ENCODE data around the gene LETM1. TPM values are rescaled to one million over a fixed set of nuclear protein-coding genes. Genes with fewer than 3 reads are reported as not detected.

Gene LETM1
- total RNA-seq, 8 experiments from 2014 or later, result 19.8 to 74.0 (median 30.2) TPM

DNA sequence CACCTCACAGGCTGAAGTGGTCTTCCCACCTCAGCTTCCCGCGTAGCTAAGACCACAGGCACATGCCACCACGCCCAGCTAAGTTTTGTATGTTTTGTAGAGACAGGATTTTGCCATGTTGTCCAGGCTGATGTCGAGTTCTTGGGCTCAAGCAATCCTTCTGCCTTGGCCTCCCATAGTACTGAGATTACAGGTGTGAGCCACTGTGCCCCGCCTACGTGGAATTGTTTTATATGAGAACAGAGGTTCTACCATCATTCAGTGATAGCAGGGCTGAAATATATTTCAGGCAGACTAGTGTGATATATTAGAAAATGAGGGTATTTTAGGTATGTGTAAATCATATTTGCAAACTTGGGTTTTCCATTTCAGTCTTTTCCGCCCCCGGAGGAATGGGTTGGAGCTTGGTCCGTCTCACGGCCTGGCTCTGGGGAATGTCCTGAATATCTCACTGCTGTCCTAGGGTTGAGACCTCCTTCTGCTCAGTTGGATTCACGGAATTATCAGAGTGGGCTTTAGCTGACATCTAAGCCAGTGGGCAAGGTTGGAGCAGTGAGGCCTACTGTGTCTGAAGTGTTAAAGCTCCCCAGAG lies 35.1 kb upstream of the LETM1 start:
- Histone ChIP-seq H3K27ac (no peak overlapping the region), H3K4me3 (no peak overlapping the region), H3K4me1 (replicated peaks in 1 of 2) (no peaks in the 10 kb centered on the region)
- in situ Hi-C loops (cut with MboI; ENCODE audit: low pct_unique_long_range_greater_than_20kb in 2 of 9, low sequenced_read_pairs in 9 of 9, unreplicated experiment in 9 of 9), result no loop called here
- WGBS, 10 experiments, result 96 to 100% (median 100%) methylated on average over 1 to 10 of the region's 11 CpGs; no CpG with 5 or more reads in 1 of the 10 experiments
- no peak for ATAC-seq (replicated peaks in 6 of 8)

DNA sequence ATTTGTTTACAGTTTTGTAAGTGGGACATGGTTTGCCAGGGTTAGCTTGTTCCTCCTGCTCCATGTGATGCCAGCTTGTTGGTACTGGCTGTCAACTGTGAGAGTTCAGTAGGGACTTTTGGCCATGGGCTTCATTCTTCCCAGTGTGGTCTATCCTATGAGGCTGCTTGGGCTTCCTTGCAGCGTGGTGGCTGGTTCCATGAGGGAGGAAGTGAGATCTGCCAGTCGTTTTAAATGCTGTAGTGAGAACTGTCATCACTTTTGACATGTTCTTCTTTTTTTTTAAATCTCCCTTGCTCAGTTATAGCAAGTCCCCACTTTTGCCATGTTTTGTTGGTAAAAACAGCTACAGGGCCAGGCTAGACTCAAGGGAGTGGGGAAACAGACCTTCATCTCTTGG lies 31.1 kb upstream of the LETM1 start:
- no peak overlapping the region for H3K27ac ChIP-seq
- no peaks in the 10 kb centered on the region for H3K4me1 ChIP-seq (replicated peaks in 1 of 2)
- ATAC-seq (replicated peaks in 6 of 8), result no peak
- 58 to 100% (median 70%) methylated on average over 1 to 2 of the region's 2 CpGs; no CpG with 5 or more reads in 2 of the 10 experiments for WGBS, 10 experiments
- in situ Hi-C loops (cut with MboI; ENCODE audit: low pct_unique_long_range_greater_than_20kb in 2 of 9, low sequenced_read_pairs in 9 of 9, unreplicated experiment in 9 of 9), result no loop called here
- H3K4me3 ChIP-seq, result no peak overlapping the region

DNA sequence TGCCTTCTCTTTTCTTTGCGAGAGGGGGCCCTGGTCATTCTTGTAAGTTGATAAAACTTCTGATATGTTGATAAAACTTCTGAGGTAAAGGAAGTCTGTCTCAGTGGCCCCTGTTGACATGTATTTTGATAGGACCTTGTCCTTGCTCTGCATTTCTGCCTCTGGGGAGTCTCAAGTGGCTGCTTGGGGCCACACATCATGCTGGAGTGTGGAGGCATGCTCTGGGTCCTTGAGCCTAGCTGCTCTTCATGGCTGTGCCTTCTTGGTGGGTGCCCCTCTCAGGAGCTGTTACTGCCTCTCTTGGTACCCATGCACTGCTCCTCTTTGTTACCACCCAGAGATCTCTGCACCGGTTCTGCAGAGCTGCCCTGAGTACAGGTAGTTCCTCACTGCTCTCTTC lies 29.5 kb upstream of the LETM1 start:
- 80 to 100% (median 96%) methylated on average over 1 to 2 of the region's 2 CpGs; no CpG with 5 or more reads in 6 of the 10 experiments for WGBS, 10 experiments
- no peak overlapping the region for H3K27ac ChIP-seq
- H3K4me1 ChIP-seq (replicated peaks in 1 of 2), result peaks cover 2% of the 10 kb centered on the region in 2 donors
- no peak for ATAC-seq (replicated peaks in 6 of 8)
- in situ Hi-C loops (cut with MboI; ENCODE audit: low pct_unique_long_range_greater_than_20kb in 2 of 9, low sequenced_read_pairs in 9 of 9, unreplicated experiment in 9 of 9), result no loop called here
- no peak overlapping the region for H3K4me3 ChIP-seq

DNA sequence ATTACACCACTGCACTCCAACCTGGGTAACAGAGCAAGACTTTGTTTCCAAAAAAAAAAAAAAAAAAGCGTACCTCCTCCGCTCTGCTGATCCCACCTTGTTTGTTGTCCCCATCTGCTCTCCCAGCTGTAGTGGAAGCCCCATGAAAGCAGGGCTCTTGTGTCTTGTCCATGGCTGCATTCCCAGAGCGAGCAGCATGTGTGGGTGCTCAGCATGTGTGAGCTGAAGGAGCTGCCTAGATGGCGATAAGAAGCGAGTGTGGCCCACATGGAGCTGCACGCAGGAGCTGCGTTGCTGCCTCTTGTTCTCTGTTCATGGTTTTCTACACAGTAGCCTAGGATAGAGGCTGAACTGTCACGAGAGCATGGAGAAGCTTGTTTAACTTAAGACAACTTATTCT lies 27.6 kb upstream of the LETM1 start:
- no peak overlapping the region for H3K27ac ChIP-seq
- in situ Hi-C loops (cut with MboI; ENCODE audit: low pct_unique_long_range_greater_than_20kb in 2 of 9, low sequenced_read_pairs in 9 of 9, unreplicated experiment in 9 of 9), result no loop called here
- 82 to 100% (median 91%) methylated on average over 2 to 7 of the region's 8 CpGs; no CpG with 5 or more reads in 2 of the 10 experiments for WGBS, 10 experiments
- peaks cover 8 to 13% of the 10 kb centered on the region in 2 donors for H3K4me1 ChIP-seq (replicated peaks in 1 of 2)
- ATAC-seq (replicated peaks in 6 of 8), result no peak
- no peak overlapping the region for H3K4me3 ChIP-seq

DNA sequence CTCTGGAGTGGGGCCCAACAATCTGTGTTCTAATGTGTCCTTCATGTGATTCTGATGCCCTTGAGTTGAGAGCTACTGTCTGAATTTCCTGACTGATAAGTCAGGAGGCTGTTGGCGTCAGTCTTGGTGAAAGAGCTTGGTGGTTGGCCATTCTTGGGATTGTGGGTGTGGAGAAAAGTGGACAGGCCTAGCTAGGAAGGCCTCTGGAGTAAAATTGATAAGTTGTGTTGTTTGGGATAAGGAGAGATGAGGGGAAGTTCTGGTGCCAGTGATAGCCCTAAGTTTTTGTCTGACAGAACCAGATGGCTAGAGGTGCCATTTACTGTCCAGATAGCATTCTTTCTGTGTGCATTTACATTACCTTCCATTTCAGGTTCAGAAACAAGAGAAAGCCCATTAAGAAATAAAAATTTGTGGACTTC lies 26.9 kb upstream of the LETM1 start:
- no peak overlapping the region for H3K27ac ChIP-seq
- WGBS, 10 experiments, result 100% methylated on average over 1 of the region's 1 CpG; no CpG with 5 or more reads in 6 of the 10 experiments
- no peak for ATAC-seq (replicated peaks in 6 of 8)
- in situ Hi-C loops (cut with MboI; ENCODE audit: low pct_unique_long_range_greater_than_20kb in 2 of 9, low sequenced_read_pairs in 9 of 9, unreplicated experiment in 9 of 9), result no loop called here
- peaks cover 8 to 13% of the 10 kb centered on the region in 2 donors for H3K4me1 ChIP-seq (replicated peaks in 1 of 2)
- no peak overlapping the region for H3K4me3 ChIP-seq

DNA sequence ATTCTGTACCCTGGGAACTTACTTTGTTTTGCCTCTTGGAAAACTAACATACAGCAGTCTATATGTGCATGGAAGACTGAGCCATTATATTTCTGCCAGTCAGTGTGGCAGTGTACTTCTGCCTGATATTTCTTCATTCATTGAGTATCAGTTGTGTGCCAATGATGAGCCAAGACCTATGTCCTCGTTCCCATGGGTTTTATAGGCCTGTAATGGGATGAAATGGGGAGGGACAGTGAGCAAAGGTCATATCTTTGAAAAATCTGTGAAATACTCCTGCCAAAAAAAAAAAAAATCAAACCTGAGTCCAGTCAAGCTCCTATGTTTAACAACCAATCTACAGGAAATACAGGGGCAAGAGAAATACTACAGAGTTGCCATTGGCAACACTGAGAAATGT lies 24.4 kb upstream of the LETM1 start:
- Histone ChIP-seq H3K27ac (no peak overlapping the region), H3K4me1 (replicated peaks in 1 of 2) (peaks cover 8 to 13% of the 10 kb centered on the region in 2 donors), H3K4me3 (no peak overlapping the region)
- ATAC-seq (replicated peaks in 6 of 8), result peak in 1 of 8 experiments; percentile 25
- 40 to 100% (median 80%) methylated on average over 1 of the region's 1 CpG; no CpG with 5 or more reads in 5 of the 10 experiments for WGBS, 10 experiments
- in situ Hi-C loops (cut with MboI; ENCODE audit: low pct_unique_long_range_greater_than_20kb in 2 of 9, low sequenced_read_pairs in 9 of 9, unreplicated experiment in 9 of 9), result no loop called here

DNA sequence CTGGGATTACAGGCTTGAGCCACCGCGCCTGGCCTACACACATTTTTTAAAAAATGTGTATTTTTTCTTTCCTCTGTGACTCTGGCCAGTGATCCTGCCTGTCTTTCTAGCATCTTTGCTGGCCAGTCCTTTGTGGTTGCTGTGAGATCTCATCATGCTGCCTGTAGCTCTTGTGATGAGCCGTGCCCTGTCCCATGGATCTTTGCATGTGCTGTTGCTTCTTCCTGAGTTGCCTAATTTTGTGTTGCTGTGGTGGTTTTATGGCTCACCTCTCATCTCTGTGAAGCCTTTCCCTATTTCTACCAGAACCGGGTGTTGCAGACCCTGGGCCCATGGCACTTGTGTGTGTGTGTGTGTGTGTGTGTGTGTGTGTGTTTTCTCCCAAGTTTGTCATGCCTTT lies 23.5 kb upstream of the LETM1 start:
- ATAC-seq (replicated peaks in 6 of 8), result no peak
- WGBS, 10 experiments, result 83 to 100% (median 100%) methylated on average over 1 to 2 of the region's 4 CpGs; no CpG with 5 or more reads in 7 of the 10 experiments
- in situ Hi-C loops (cut with MboI; ENCODE audit: low pct_unique_long_range_greater_than_20kb in 2 of 9, low sequenced_read_pairs in 9 of 9, unreplicated experiment in 9 of 9), result no loop called here
- peak overlapping the region in 1 of 2 donors; percentile 17 for H3K27ac ChIP-seq
- H3K4me1 ChIP-seq (replicated peaks in 1 of 2), result peaks cover 8 to 13% of the 10 kb centered on the region in 2 donors
- no peak overlapping the region for H3K4me3 ChIP-seq

DNA sequence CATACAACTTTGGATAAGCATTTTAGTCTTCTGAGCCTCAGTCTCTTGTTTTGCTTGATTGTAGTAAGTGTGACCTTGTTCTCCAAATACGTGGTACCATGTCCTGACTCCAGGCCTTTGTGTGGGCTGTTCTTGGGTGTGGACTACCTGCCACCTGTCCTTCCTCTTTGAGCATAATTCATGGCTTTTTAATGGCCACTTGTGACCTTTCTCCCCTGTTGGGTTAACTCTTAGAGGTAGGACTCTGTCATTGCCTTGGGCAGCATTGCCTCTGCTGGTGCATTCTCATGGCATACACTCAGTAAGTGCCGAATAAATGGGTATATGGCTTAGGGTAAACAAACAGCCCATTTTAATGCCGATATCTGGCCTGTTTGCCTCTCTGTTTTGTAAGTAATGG lies 18.2 kb upstream of the LETM1 start:
- in situ Hi-C loops (cut with MboI; ENCODE audit: low pct_unique_long_range_greater_than_20kb in 2 of 9, low sequenced_read_pairs in 9 of 9, unreplicated experiment in 9 of 9), result no loop called here
- ATAC-seq (replicated peaks in 6 of 8), result no peak
- no peak overlapping the region for H3K27ac ChIP-seq
- H3K4me1 ChIP-seq (replicated peaks in 1 of 2), result peaks cover 14 to 24% of the 10 kb centered on the region in 2 donors
- H3K4me3 ChIP-seq, result no peak overlapping the region
- 80 to 100% (median 90%) methylated on average over 1 to 3 of the region's 3 CpGs; no CpG with 5 or more reads in 3 of the 10 experiments for WGBS, 10 experiments

DNA sequence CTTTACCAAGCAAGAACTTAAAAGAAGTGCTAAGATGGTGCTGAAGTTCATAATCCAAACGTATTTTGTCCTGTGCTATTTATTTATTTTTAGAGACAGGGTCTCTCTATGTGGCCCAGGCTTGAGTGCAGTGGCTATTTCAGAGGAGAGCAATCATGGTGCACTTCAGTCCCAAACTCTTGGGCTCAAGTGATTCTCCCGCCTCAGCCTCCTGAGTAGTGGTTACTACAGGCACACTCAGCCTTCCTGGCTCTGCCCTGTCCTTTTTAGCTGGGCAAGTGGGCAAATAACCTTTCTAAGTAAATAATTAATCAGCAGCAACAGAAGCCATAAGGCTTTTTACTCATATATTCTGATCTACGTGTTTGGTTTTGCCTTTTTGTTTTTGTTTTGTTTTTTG lies 17.8 kb upstream of the LETM1 start:
- H3K4me1 ChIP-seq (replicated peaks in 1 of 2), result peaks cover 14 to 24% of the 10 kb centered on the region in 2 donors
- no peak overlapping the region for H3K27ac ChIP-seq
- WGBS, 10 experiments, result 52 to 100% (median 70%) methylated on average over 1 to 3 of the region's 3 CpGs; no CpG with 5 or more reads in 1 of the 10 experiments
- H3K4me3 ChIP-seq, result no peak overlapping the region
- ATAC-seq (replicated peaks in 6 of 8), result no peak
- in situ Hi-C loops (cut with MboI; ENCODE audit: low pct_unique_long_range_greater_than_20kb in 2 of 9, low sequenced_read_pairs in 9 of 9, unreplicated experiment in 9 of 9), result no loop called here

DNA sequence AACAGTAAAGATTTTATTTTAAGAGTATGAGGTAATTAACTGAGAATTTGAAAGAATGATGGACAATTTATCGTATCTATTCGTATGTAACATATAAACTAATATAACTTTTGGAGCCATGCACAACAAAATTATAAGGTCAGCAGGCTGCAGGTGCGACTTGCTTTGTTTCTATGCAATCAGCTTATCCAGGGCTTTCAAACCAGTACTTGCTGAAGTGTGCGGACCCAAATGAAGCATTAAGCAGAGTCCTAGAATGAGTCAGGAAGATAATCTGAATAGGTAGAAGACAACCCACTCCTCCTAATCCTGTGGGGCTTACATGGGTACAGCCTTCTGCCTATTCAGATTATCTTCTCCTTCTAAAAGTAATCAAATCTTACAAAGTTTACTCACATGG lies 17.3 kb upstream of the LETM1 start:
- Histone ChIP-seq H3K4me3 (peak overlapping the region in 1 of 5 donors; percentile 79), H3K4me1 (replicated peaks in 1 of 2) (peaks cover 14 to 24% of the 10 kb centered on the region in 2 donors), H3K27ac (no peak overlapping the region)
- ATAC-seq (replicated peaks in 6 of 8), result no peak
- in situ Hi-C loops (cut with MboI; ENCODE audit: low pct_unique_long_range_greater_than_20kb in 2 of 9, low sequenced_read_pairs in 9 of 9, unreplicated experiment in 9 of 9), result no loop called here
- WGBS, 10 experiments, result 62 to 100% (median 86%) methylated on average over 1 to 4 of the region's 4 CpGs

DNA sequence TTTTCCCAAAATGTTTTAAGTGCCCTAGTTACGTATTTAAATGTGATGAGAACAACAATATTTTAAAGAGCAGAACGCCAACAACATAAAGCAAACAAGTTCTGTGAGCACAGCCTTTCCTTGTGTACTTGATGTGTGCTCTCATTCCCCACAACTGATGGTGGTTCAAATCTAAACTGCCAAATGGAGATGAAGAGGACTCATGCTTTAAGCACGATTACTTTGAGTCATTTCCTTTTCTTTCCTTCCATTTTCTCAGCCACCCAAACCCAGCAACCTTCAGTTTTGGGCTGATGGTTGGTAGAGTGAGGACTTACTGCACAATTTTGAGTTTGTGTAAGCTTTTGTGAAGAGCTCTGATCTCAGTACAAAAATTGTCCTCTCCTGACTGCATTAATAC lies 16.9 kb upstream of the LETM1 start:
- H3K4me1 ChIP-seq (replicated peaks in 1 of 2), result peaks cover 14 to 24% of the 10 kb centered on the region in 2 donors
- peak overlapping the region; percentile 62 to 99 (median 84) for H3K4me3 ChIP-seq
- H3K27ac ChIP-seq, result no peak overlapping the region

DNA sequence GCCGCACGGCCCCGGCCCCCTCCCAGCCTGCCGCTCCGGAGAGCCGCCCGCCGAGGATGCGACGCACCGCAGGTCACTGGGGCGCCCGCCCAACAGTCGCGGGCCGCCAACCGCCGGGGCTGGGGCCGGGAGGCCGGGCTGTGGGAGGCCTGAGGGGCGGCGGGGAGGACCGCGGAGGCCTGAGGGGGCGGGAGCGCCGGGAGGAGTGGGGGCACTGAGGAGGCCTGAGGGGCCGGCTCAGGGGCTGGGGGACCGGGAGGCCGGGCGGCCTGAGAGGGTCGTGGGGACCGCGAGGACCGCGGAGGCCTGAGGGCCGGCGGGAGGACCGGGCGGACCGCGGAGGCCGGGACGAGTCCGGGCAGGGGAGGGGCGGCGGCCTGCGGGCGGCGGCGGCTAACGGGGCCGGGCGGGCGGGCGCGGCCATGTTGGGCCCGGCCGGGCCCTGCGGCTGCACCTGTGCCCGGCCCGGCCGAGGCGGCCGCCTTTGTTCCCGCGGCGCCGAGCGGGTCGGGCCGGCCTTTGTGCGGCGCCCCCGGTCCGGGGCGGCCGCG lies 15.6 kb upstream of the LETM1 start:
- Histone ChIP-seq H3K27ac (peak overlapping the region; percentile 95 to 98), H3K4me3 (peak overlapping the region; percentile 62 to 99 (median 84)), H3K4me1 (replicated peaks in 1 of 2) (peaks cover 14 to 24% of the 10 kb centered on the region in 2 donors)
- in situ Hi-C loops (cut with MboI; ENCODE audit: low pct_unique_long_range_greater_than_20kb in 2 of 9, low sequenced_read_pairs in 9 of 9, unreplicated experiment in 9 of 9), result no loop called here
- ATAC-seq (replicated peaks in 6 of 8), result peak; percentile 2 to 59 (median 49)
- no CpG with 5 or more reads among the region's 79 CpGs for WGBS, 10 experiments

More for the DNA sequence above, 16.9 kb upstream of the LETM1 start:
- ATAC-seq (replicated peaks in 6 of 8), result no peak
- WGBS, 10 experiments, result 0 to 41% (median 21%) methylated on average over 1 to 3 of the region's 3 CpGs
- in situ Hi-C loops (cut with MboI; ENCODE audit: low pct_unique_long_range_greater_than_20kb in 2 of 9, low sequenced_read_pairs in 9 of 9, unreplicated experiment in 9 of 9), result no loop called here

DNA sequence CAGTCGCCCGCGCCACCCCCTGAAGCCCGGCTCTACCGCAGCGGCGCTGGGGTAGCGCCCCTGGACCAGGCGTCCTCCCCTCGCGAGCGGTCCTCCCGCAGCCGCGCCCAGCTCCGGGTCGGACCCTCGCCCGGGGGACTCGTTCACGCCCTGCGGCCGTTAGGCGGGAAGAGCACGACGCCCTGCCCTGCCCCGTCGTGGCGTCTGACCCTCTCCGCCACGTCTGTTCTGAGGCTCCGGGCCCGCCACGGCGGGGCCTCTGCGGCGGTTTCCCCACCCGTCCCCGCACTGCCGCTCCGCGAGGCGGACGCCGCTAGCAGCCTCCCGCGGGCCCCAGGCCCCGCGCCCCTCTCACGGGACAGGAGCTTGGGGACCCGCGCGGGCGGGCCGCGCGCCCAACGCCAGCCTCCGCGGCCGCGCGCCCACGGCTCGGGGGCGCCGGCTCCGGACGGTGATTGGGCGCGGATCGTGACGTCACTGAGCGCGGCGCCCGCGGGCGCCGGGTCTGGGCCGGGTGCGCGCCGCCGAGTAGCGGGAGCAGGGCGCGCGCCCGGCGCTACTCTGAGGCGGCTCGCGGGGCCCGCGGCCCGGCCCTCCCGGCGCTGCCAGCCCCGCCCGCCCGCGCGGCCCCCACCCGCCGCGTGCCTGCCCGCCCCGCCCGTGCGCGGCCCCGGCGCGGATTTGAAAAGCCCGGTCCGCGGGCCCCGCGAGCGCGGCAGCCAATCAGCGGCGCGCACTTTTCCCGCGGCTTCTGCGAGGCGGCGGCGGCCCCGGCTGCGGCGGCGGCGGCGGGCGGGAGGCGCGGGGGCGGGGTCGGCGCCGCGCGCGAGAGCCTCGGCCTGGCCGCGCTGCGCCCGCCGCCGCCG lies 14.9 kb upstream of the LETM1 start, which contains the start of gene NSD2:
Gene NSD2, plus strand, starts transcription at position 816 of the 866 bp plus-strand sequence. CDS start 29,262 bp downstream, outside the sequence.
- peak; percentile 72 to 79 (median 74) for ATAC-seq (replicated peaks in 6 of 8)
- 0% methylated on average over 7 of the region's 155 CpGs; no CpG with 5 or more reads in 9 of the 10 experiments for WGBS, 10 experiments

More for the DNA sequence above, 14.9 kb upstream of the LETM1 start, which contains the start of gene NSD2:
- H3K27ac ChIP-seq, result peak within 1 kb of the TSS; percentile 95 to 98
- H3K4me3 ChIP-seq, result peak within 1 kb of the TSS; percentile 62 to 99 (median 84)
- H3K4me1 ChIP-seq (replicated peaks in 1 of 2), result peaks cover 17 to 29% of the 10 kb centered on the region in 2 donors
- in situ Hi-C loops (cut with MboI; ENCODE audit: low pct_unique_long_range_greater_than_20kb in 2 of 9, low sequenced_read_pairs in 9 of 9, unreplicated experiment in 9 of 9), result no loop called here

Measured in motor neuron (in vitro differentiated cells).